Renal cortical epithelial cell (primary cell): ENCODE results near the gene BPHL. TPM values are rescaled to one million over a fixed set of nuclear protein-coding genes. Genes with fewer than 3 reads are reported as not detected.
"Not testable (repeated sequence)": the region's sequence is repeated elsewhere in the genome, so short reads cannot be mapped to it uniquely, and the experiment has no call there.

ENCODE experiments used
- DNase-seq: peaks from one replicate; pipeline ENCODE4 v3.0.0-alpha.2; 2011; ENCODE audit warnings: low read depth
- total RNA-seq: library from RNA; depleted of rRNA; stranded (reverse); fragments of >200 nt; gene quantifications from 2 replicates; pipeline ENCODE4 v1.2.3, GENCODE V29; 2014

Gene BPHL
- 23.9 and 31.1 TPM in 2 replicates for total RNA-seq

GRCh38 chr6:3118353-3119039, at the start of gene BPHL:
TSS of gene BPHL (plus strand) at chr6:3118711. CDS start at chr6:3118741, 30 bp downstream.
- peak; percentile 75 for DNase-seq

DNA sequence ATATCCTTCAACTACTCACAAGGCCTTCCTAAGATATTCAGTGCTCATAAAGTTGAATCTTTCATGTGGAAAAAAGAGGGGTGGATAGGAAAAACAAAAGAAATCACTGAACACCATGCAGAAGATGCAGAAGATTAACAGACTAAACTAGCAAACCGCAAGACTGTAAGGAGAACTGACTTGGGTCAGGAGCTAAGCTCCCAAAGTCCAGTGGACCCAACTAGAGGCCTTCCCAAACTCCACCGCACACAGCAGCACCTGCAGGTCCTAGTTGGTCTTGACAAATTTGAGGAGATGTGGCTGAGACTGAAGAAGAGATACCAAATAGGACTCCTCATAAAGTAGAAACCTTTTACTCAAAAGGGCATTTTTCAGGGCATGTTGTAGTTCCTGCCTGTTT, 46.9 kb upstream of the BPHL start:
- no peak for DNase-seq

GRCh38 chr6:3072798-3073197, 45.7 kb upstream of the BPHL start:
- no peak for DNase-seq

GRCh38 chr6:3073382-3073781, 45.1 kb upstream of the BPHL start:
- no peak for DNase-seq

- DNase-seq: no peak
These were observed 42.8 kb upstream of the BPHL start for GRCh38 chr6:3075772-3076113.

GRCh38 chr6:3076320-3076719, 42.2 kb upstream of the BPHL start:
- no peak for DNase-seq

GRCh38 chr6:3077430-3077829, 41.1 kb upstream of the BPHL start:
- no peak for DNase-seq

- DNase-seq: not testable (repeated sequence)
These were observed 39.6 kb upstream of the BPHL start for GRCh38 chr6:3078952-3079351.

DNA sequence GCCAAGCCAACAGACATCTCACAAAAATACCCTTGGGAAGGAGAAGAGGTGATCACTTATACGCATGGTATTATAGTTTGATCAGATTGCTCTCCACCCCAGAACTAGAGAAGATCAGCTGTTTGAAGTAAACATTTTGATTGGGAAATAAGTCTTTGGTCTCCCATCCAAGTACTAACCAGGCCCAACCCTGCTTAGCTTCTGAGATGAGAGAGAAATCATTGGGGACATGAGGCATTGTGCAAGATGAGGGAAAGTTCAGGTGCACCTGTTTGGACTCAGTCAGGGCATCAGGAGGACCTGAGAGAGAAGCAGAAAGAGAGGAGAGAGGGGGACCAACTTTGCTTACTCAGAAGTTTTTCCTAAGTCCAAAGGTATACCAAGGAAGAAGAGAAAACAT, 38.8 kb upstream of the BPHL start:
- no peak for DNase-seq

DNA sequence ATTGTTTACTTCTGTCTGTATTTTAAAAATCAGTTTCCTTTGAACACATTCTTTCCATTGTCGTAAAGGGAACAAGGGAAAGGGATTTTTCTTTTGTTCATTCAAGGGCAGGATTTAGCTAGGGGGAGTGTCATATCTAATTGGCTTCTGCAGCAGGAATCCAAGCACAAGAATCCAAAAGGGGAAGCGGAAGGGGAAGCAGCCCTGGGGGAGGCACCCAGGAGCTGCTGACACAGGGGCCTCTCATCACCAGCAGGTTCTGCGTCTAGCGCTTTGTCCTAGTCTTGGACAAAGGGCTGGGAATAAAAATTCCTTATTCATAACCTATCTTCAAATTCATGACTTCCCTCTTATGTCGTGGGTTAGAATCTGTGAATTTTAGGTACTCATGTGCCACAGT, 36.6 kb upstream of the BPHL start:
- DNase-seq: no peak

GRCh38 chr6:3085074-3085473, 33.4 kb upstream of the BPHL start:
- DNase-seq: no peak

DNA sequence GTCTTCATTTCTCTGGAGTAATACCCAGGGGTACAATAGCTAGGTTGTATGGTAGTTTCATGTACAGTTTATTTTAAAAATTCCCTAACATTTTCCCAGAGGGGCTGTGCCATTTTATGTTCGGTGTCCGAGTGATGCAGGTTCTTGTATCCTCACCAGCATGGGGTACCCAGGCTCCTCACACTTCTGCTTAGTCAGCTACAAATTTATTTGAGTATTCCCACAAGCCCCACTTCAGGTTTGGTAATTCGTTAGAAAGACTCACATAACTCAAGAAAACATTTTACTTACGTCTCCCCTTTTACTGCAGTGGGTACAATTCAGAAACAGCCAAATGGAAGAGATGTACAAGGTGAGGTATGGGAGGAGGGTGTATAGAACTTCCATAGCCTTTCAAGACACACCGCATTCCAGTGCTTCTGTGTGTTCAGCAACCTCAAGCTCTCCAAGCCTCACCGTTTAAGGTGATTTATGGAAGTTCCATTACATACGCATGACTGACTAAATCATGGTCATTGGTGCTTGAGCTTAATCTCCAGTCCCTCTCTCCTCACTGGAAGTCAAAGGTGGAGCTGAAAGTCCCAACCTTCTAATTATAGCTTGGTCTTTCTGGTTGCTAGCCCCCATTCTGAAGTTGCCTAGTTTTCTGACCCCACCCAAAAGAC, 32.1 kb upstream of the BPHL start:
- no peak for DNase-seq

DNA sequence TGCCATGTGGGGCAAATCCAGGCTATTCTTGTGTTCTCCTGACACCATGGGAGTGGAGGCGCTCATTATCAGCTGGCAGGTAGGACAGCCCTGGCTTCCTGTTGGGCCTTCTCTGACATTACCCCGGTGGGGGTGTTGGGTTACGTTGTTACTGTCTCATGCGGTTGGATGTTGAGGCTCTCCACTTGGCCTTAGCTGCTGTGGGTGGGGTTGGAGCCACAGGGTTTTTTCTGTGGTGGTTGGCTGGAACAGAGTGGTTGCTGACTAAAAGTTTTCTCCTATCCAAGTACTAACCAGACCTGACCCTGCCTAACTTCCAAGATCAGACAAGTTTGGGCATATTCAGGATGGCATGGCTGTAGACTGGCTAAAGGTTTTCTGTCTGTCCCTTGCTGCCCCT, 30.1 kb upstream of the BPHL start:
- DNase-seq: no peak

DNA sequence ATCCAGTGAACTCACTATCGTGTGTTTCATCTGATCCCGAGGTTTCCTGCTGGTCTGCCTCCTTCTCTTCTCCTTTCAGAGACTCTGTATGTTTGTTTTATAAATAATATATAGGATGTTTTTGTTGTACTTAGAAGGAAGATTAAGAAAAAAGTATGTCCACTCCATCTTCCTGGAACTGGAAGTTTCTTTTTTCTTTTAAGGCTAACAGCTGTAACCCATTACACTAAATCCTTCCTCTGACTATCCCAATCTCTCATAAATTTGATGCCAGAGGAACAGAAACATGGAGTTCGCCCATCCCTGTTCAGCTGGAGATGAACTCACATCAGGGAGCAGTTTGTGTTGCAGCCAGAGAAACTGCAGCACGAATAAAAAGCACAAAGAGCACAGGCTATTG, 29.5 kb upstream of the BPHL start:
- DNase-seq: no peak

- no peak for DNase-seq
These were observed 28.5 kb upstream of the BPHL start for GRCh38 chr6:3090013-3090412.

- no peak for DNase-seq
These were observed 23.7 kb upstream of the BPHL start for GRCh38 chr6:3094815-3095214.

- DNase-seq: no peak
These were observed 15.6 kb upstream of the BPHL start for GRCh38 chr6:3102875-3103274.

DNA sequence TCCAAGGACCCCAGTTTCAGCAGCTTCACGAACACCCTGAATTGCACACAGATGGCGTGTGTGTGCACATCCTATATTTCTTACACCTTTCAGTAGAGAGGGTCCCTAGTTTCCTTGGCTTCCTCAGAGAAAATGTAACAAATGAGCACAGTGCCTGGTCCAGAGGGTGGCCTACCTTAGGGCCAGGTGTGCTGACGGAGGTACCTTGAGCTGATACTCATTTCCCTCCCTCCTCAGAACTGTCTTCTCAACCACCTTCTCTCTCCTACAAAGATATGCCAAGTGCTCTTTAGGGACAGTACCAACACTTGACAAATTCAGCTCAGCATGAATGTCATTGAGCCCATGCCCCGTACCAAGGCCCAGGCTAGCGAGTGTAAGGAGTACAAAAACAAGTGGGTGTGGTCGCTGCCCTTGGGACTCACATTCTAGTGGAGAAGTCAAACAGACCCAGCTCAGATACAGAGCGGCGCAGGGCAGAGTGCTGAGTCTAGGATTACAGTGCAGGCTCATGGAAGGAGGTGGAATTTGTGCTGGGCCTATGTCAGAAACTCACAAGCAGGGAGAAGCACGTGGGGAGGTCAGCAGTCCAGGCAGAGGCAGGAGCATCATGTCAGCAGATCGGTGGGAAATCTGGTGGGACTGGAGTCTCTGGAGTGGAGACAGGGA, 9.6 kb upstream of the BPHL start:
- no peak for DNase-seq

- DNase-seq: no peak
These were observed 8.8 kb upstream of the BPHL start for GRCh38 chr6:3109761-3110160.

- no peak for DNase-seq
These were observed 4.1 kb upstream of the BPHL start for GRCh38 chr6:3114377-3114776.

DNA sequence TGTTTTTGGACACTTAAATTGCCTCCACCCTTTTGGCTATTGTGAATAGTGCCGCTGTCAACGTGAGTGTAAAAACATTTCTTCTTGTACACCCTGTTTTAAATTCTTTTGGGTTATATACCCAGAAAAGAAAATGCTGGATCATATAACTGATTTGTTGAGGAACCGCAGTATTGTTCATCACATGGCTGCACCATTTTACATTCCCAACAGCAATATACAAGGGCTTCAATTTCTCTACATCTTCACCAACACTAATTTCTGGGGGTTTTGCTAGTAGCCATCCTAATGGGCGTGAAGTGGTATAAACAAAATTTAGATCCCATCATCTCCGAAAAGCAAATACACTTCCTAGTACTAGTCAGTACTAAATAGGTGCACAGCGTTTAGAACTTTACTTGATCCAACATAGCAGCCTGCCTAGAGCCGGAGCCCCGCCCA, 579 bp upstream of the BPHL start:
- peak; percentile 54 for DNase-seq

- peak; percentile 32 for DNase-seq
These were observed 671 bp downstream of the BPHL start for GRCh38 chr6:3119040-3119723.

GRCh38 chr6:3120765-3121089, 2.2 kb downstream of the BPHL start:
- DNase-seq: no peak
